ENCODE results near the gene DCHS2.

DCHS2 gene

GRCh38 chr4:154332681-154333421, 158.7 kb downstream of the DCHS2 start:
- TF ChIP-seq CTCF (IDR thresholded peaks at IDR 0.05) = no peak

GRCh38 chr4:154329939-154330338, 161.7 kb downstream of the DCHS2 start:
- no peak for TF ChIP-seq CTCF (IDR thresholded peaks at IDR 0.05)

- peak; percentile 55 for TF ChIP-seq CTCF (IDR thresholded peaks at IDR 0.05)
These were observed 162.2 kb downstream of the DCHS2 start for GRCh38 chr4:154329268-154329868.

GRCh38 chr4:154328030-154328429, 163.6 kb downstream of the DCHS2 start:
- no peak for TF ChIP-seq CTCF (IDR thresholded peaks at IDR 0.05)

GRCh38 chr4:154320521-154320920, 171.1 kb downstream of the DCHS2 start:
- TF ChIP-seq CTCF (IDR thresholded peaks at IDR 0.05) = no peak

GRCh38 chr4:154319736-154320135, 171.9 kb downstream of the DCHS2 start:
- TF ChIP-seq CTCF (IDR thresholded peaks at IDR 0.05) = no peak

- no peak for TF ChIP-seq CTCF (IDR thresholded peaks at IDR 0.05)
These were observed 174.2 kb downstream of the DCHS2 start for GRCh38 chr4:154317201-154317999.

All from LNCAP (cell line).